Loucy (cell line): ENCODE results near the gene ARMC12.

Experiments used
- EZH2phosphoT487 ChIP-seq: fragments of 200-600 bp; IDR thresholded peaks from 2 replicates; pipeline ENCODE4 v1.6.1; 2018; ENCODE audit warnings: antibody characterized with exemption, mild to moderate bottlenecking, moderate library complexity, borderline replicate concordance
- TF ChIP-seq, protein P1 (sequence below): fragments of 200-600 bp; sonication (generic); conservative IDR thresholded peaks from 2 replicates; pipeline ENCODE4 v1.5.1; 2014; ENCODE audit warnings: mild to moderate bottlenecking, antibody characterized with exemption, low read length

DNA sequence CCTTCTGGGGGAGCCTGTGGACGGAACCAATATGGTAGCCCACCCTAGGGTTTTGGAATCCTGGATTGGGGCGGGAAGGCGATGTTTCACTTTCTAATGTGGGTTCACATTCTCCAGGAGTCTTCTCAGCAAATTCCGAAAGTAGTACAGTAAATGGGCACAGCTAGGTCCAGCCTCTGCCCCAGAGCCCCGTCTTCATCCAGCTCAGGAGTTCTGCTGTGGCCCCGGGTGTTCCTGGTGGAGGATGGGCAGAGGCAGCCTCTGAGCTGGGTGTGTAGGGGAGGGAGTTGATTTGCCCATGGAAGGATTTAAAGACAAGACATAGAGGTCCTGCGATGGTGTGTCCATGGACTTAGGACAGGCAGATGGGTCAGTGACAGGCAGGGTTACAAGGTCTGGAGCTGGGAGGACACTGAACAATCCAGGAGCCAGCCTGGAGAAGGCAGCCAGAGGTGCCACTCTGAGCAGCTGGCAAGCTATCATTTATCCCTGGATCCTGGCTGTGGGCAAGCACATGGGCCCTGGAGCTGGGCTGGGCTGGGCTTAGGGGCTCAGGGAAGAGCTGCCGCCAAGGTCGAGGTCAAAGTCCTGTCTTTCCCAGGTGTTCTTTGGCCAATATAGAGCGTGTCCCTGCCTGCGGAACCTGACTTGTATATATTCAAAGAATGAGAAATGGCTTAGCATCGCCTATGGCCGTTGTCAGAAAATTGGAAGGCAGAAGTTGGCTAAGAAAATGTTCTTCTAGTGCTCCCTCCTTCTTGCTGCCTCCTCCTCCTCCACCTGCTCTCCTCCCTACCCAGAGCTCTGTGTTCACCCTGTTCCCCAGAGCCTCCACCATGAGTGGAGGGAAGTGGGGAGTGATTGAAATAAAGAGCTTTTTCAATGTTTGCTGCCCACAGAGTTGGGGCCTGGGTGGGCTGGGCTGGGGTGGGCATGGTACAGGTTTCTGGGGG lies 50.7 kb downstream of the ARMC12 start:
- TF ChIP-seq, protein P1, sequence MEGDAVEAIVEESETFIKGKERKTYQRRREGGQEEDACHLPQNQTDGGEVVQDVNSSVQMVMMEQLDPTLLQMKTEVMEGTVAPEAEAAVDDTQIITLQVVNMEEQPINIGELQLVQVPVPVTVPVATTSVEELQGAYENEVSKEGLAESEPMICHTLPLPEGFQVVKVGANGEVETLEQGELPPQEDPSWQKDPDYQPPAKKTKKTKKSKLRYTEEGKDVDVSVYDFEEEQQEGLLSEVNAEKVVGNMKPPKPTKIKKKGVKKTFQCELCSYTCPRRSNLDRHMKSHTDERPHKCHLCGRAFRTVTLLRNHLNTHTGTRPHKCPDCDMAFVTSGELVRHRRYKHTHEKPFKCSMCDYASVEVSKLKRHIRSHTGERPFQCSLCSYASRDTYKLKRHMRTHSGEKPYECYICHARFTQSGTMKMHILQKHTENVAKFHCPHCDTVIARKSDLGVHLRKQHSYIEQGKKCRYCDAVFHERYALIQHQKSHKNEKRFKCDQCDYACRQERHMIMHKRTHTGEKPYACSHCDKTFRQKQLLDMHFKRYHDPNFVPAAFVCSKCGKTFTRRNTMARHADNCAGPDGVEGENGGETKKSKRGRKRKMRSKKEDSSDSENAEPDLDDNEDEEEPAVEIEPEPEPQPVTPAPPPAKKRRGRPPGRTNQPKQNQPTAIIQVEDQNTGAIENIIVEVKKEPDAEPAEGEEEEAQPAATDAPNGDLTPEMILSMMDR, result no peak
- TF ChIP-seq EZH2phosphoT487, result no peak
